Ishikawa (cell line): ENCODE data around the gene EVL.

Source experiments
- CEBPB ChIP-seq: IDR thresholded peaks from 2 replicates; pipeline ENCODE4 v1.6.1; 2012
- CREB1 ChIP-seq: IDR thresholded peaks from 2 replicates; pipeline ENCODE4 v1.6.1; 2012; ENCODE audit warnings: low read depth
- YY1 ChIP-seq: IDR thresholded peaks from 2 replicates; pipeline ENCODE4 v1.6.1; 2012; ENCODE audit warnings: low read depth

DNA sequence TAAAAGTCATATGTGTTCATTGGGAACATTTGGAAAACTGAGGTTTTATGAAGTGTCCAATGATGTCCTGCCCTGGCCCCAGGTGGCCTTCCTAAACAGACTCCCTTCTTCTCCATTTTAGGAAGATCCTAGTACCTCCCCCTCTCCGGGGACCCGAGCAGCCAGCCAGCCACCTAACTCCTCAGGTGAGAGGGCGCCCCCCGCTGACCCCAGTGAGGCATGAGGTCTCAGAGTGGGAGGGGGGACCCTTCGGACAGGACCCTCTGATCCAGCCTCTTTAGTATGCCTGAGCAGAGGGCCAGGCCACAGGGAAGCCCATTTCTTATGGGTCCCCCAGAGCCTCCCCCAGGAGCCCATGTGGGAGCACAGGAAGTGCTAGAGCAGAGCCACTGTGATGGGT, 70.6 kb downstream of the EVL start:
- TF ChIP-seq YY1 = no peak
- TF ChIP-seq CREB1 = no peak
- no peak for TF ChIP-seq CEBPB
